Lung (tissue), 12 donors: ENCODE results near the gene CCNB1. TPM values are rescaled to one million over a fixed set of nuclear protein-coding genes. Genes with fewer than 3 reads are reported as not detected.
"Not testable (repeated sequence)": the region's sequence is repeated elsewhere in the genome, so short reads cannot be mapped to it uniquely, and the experiment has no call there.

Experiments used
- ATAC-seq: fragments of 200-7000 bp; cut with Tn5 transposase; one replicate; pipeline ENCODE4 v1.9.1; 2020; ENCODE audit warnings: moderate number of reproducible peaks; ENCODE audit not compliant: insufficient read depth, low FRiP score
- DNase-seq, 3 donors: peaks; one replicate each; pipeline ENCODE4 v3.0.0-alpha.2; 2013 to 2017
- H3K27ac ChIP-seq, 2 donors: one replicate each; pipeline ENCODE4 v1.5.1; 2013; ENCODE audit warnings: mild to moderate bottlenecking in 2 of 2, moderate library complexity in 2 of 2, control low read depth in 1 of 2, inconsistent platforms in 1 of 2, low read depth in 1 of 2, low read length in 1 of 2
- H3K27me3 ChIP-seq, 3 donors: one replicate each; pipeline ENCODE4 v1.5.1; 2013; ENCODE audit warnings: low read length in 2 of 3; ENCODE audit not compliant: control insufficient read depth in 3 of 3, insufficient read depth in 3 of 3
- H3K36me3 ChIP-seq, 4 donors: one replicate each; pipeline ENCODE4 v1.5.1; 2013; ENCODE audit warnings: low read length in 4 of 4, mild to moderate bottlenecking in 1 of 4, moderate library complexity in 1 of 4; ENCODE audit not compliant: control insufficient read depth in 4 of 4, insufficient read depth in 4 of 4
- H3K4me1 ChIP-seq, 5 donors: one replicate each; pipeline ENCODE4 v1.5.1; 2013; ENCODE audit warnings: low read length in 5 of 5, mild to moderate bottlenecking in 2 of 5, moderate library complexity in 1 of 5; ENCODE audit not compliant: control insufficient read depth in 5 of 5, insufficient read depth in 5 of 5
- H3K4me3 ChIP-seq: one replicate; pipeline ENCODE4 v1.5.1; 2013; ENCODE audit warnings: mild to moderate bottlenecking, control low read depth, moderate library complexity
- H3K9ac ChIP-seq, 2 donors: one replicate each; pipeline ENCODE4 v1.5.1; 2013; ENCODE audit warnings: low read length in 2 of 2, control low read depth in 1 of 2; ENCODE audit not compliant: insufficient read depth in 1 of 2
- H3K9me3 ChIP-seq, 4 donors: one replicate each; pipeline ENCODE4 v1.5.1; 2013; ENCODE audit warnings: low read length in 3 of 4, mild to moderate bottlenecking in 1 of 4, moderate library complexity in 1 of 4; ENCODE audit not compliant: control insufficient read depth in 4 of 4, insufficient read depth in 3 of 4
- CTCF ChIP-seq: IDR thresholded peaks from 2 replicates; pipeline ENCODE4 v1.5.1; 2012; ENCODE audit warnings: mild to moderate bottlenecking; ENCODE audit errors: control extremely low read depth, extremely low read depth
- WGBS, 2 donors: extraction: QIAGEN DNeasy Blood & Tissue Kit; methylation state at CpG; one replicate each; pipeline ENCODE4 v1.1.7; 2013; 5-methylcytosine and 5-hydroxymethylcytosine counted together
- polyA plus RNA-seq, 2 donors: library from polyadenylated mRNA; stranded (reverse); fragments of 200-250 nt; gene quantifications; one replicate each; pipeline ENCODE4 v1.2.1, GENCODE V29; 2013
- total RNA-seq, 2 donors: library from RNA; depleted of rRNA in 1 of 2; stranded (reverse); fragments of >200 nt in 1 of 2; gene quantifications; one replicate each; pipeline ENCODE4 v1.2.1, GENCODE V29; 2014 to 2021
- donor health status: control.
- donor health status: control.
- donor health status: Bipolar disorder and iron deficiency.
- donor health status: healthy.
- donor health status: DM: yes; HTN: yes; CAD: no.

Gene CCNB1
- total and polyA plus RNA-seq, 4 donors: 4.4 to 14.4 (median 5.7) TPM

GRCh38 chr5:69170495-69170894 lies 3.5 kb downstream of the CCNB1 start:
- ATAC-seq: no peak
- no peak for TF ChIP-seq CTCF
- Histone ChIP-seq H3K27me3 (no peaks in the 10 kb centered on the region), H3K9me3 (no peaks in the 10 kb centered on the region), H3K36me3 (peaks cover 0 to 12% (median 8%) of the 10 kb centered on the region in 4 donors), H3K4me1 (peaks cover 0 to 16% (median 6%) of the 10 kb centered on the region in 5 donors), H3K4me3 (no peak overlapping the region), H3K9ac (no peak overlapping the region), H3K27ac (no peak overlapping the region)
- 91 to 100% methylated on average over 1 of the region's 1 CpG for WGBS, 2 donors
- no peak for DNase-seq

GRCh38 chr5:69170969-69171368 lies 4.0 kb downstream of the CCNB1 start:
- TF ChIP-seq CTCF: no peak
- no peak overlapping the region for H3K27ac ChIP-seq
- no peak overlapping the region for H3K9ac ChIP-seq
- ATAC-seq (no peak), DNase-seq (no peak)
- 96 to 97% methylated on average over 3 of the region's 3 CpGs for WGBS, 2 donors
- H3K4me3 ChIP-seq: no peak overlapping the region
- peaks cover 0 to 16% (median 6%) of the 10 kb centered on the region in 5 donors for H3K4me1 ChIP-seq
- no peaks in the 10 kb centered on the region for H3K27me3 ChIP-seq
- H3K36me3 ChIP-seq: peaks cover 0 to 13% (median 9%) of the 10 kb centered on the region in 4 donors
- H3K9me3 ChIP-seq: no peaks in the 10 kb centered on the region

GRCh38 chr5:69181659-69182293 lies 14.8 kb downstream of the CCNB1 start:
- H3K27me3 ChIP-seq, DNase-seq, H3K36me3 ChIP-seq, H3K4me3 ChIP-seq, ATAC-seq, H3K9me3 ChIP-seq, H3K4me1 ChIP-seq, H3K9ac ChIP-seq, H3K27ac ChIP-seq: not testable (repeated sequence)
- 91 to 92% methylated on average over 15 of the region's 15 CpGs for WGBS, 2 donors

DNA sequence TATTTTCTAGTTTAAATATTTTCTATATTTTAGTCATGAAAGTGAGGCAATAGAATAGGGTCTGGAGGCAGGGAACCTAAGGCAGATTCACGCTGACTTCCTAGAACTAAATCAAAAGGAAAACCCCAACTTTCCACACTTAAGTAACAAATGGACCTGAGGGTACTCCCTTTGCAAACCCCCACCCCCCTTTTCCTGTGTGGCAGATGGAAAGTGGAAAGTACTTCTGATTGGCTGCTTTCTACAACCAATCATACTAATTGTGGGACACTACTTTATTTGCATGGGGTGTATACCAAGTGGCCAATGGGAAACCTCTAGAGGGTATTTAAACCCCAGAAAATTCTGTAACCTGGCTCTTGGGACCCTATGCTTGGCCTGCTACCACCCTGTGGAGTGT lies 17.7 kb downstream of the CCNB1 start:
- no peak for TF ChIP-seq CTCF
- no peaks in the 10 kb centered on the region for H3K36me3 ChIP-seq
- H3K4me3 ChIP-seq: no peak overlapping the region
- no peak for DNase-seq
- H3K27me3 ChIP-seq: no peaks in the 10 kb centered on the region
- 88 to 91% methylated on average over 1 of the region's 1 CpG for WGBS, 2 donors
- no peaks in the 10 kb centered on the region for H3K9me3 ChIP-seq
- no peak overlapping the region for H3K9ac ChIP-seq
- peaks cover 0 to 4% (median 0%) of the 10 kb centered on the region in 5 donors for H3K4me1 ChIP-seq
- H3K27ac ChIP-seq: no peak overlapping the region
- no peak for ATAC-seq
